ENCODE data around the gene APOL3. TPM values are rescaled to one million over a fixed set of nuclear protein-coding genes. Genes with fewer than 3 reads are reported as not detected.

The APOL3 gene
- total RNA-seq, 1 experiment from 2014 or later = not detected

- Histone ChIP-seq H3K56ac (ENCODE audit: insufficient read length, low read depth, low read length) (no peak overlapping the region), H2BK15ac (ENCODE audit: low read depth, low read length) (no peak overlapping the region), H2BK120ac (ENCODE audit: low read depth, low read length, poor library complexity, severe bottlenecking) (no peak overlapping the region), H3K23ac (ENCODE audit: insufficient read length, low read depth, low read length) (no peak overlapping the region), H3K14ac (ENCODE audit: insufficient read depth, low read length) (no peak overlapping the region), H2BK5ac (ENCODE audit: insufficient read length, low read length) (no peak overlapping the region), H3K4ac (ENCODE audit: low read depth, low read length) (no peak overlapping the region), H4K20me1 (ENCODE audit: control insufficient read depth, insufficient read depth, insufficient read length) (no peaks in the 10 kb centered on the region), H3K18ac (ENCODE audit: insufficient read length, low read depth, low read length) (no peak overlapping the region), H2BK20ac (ENCODE audit: low read depth, low read length, poor library complexity, severe bottlenecking) (no peak overlapping the region), H2AFZ (ENCODE audit: low read length) (no peak overlapping the region), H3K27ac (ENCODE audit: insufficient read length, low read depth, low read length) (no peak overlapping the region), H3K4me2 (ENCODE audit: insufficient read depth, insufficient read length, low read length) (no peak overlapping the region), H2BK12ac (ENCODE audit: insufficient read length, low read depth, low read length) (no peak overlapping the region), H3K9ac (ENCODE audit: extremely low read depth, insufficient read length, low read length) (no peak overlapping the region), H3T11ph (ENCODE audit: low read length) (no peak overlapping the region), H3K9me3 (ENCODE audit: control insufficient read depth, low read depth, low read length) (no peaks in the 10 kb centered on the region), H4K91ac (ENCODE audit: insufficient read length, low read depth, low read length) (no peak overlapping the region), H3K23me2 (ENCODE audit: insufficient read length, low read depth, low read length, poor library complexity, severe bottlenecking) (no peaks in the 10 kb centered on the region), H4K8ac (replicated peaks; ENCODE audit: insufficient read length, low read depth, low read length) (no peak overlapping the region), H3K79me2 (ENCODE audit: insufficient read depth, low read length) (no peaks in the 10 kb centered on the region), H3K79me1 (ENCODE audit: insufficient read depth, low read depth, low read length, poor library complexity, severe bottlenecking) (no peaks in the 10 kb centered on the region), H3K27me3 (ENCODE audit: insufficient read depth, low read length) (peaks cover 3% of the 10 kb centered on the region; the same call in 1 of the 2 replicates), H3K4me1 (ENCODE audit: insufficient read depth, low read length) (no peaks in the 10 kb centered on the region), H2AK5ac (ENCODE audit: insufficient read length, low read length) (no peak overlapping the region), H4K5ac (ENCODE audit: insufficient read length, low read depth, low read length) (no peak overlapping the region)
- WGBS (ENCODE audit: extremely low coverage, insufficient read length, low lambda C conversion rate) = no CpG with 5 or more reads among the region's 16 CpGs
- Mint-ChIP-seq H3K27ac (no peak overlapping the region; a peak in 2 of 7 replicates), H3K9me3 (no peaks in the 10 kb centered on the region; a peak in 1 of 5 replicates), H3K36me3 (ENCODE audit: insufficient read depth in 1 of 3, low read depth in 3 of 3) (no peaks in the 10 kb centered on the region), H3K4me1 (peaks cover 10 to 24% of the 10 kb centered on the region in 2 experiments), H3K4me3 (no peak overlapping the region), H3K27me3 (ENCODE audit: low read depth) (peaks cover 22% of the 10 kb centered on the region)
- no peak for DNase-seq
- no peak for TF ChIP-seq CTCF (conservative IDR thresholded peaks at IDR 0.05)
These were observed 25.1 kb downstream of the APOL3 start for GRCh38 chr22:36135306-36135980.
